ENCODE results near the gene MED29. TPM values are rescaled to one million over a fixed set of nuclear protein-coding genes. Genes with fewer than 3 reads are reported as not detected.

The MED29 gene
- total and polyA plus RNA-seq, 2 of the 13 experiments (the other 11 are each of a cell fraction or from before 2014, with no cell fraction given), result 14.0 to 19.7 TPM

- TF ChIP-seq NFE2 (CRISPR knock-in tag; IDR thresholded peaks at IDR 0.05) (no peak), IRF9 (CRISPR knock-in tag; IDR thresholded peaks at IDR 0.05; ENCODE audit: borderline replicate concordance) (peak; percentile 89), ZBTB1 (CRISPR knock-in tag; IDR thresholded peaks at IDR 0.05; ENCODE audit: borderline replicate concordance) (no peak), ZNF790 (CRISPR knock-in tag; IDR thresholded peaks at IDR 0.05; ENCODE audit: borderline replicate concordance) (0 out of 2 replicates have a peak, but pooled peaks have one; percentile 29), GTF2F1 (IDR thresholded peaks at IDR 0.05; ENCODE audit: low read length) (no peak), ZNF318 (CRISPR knock-in tag; IDR thresholded peaks at IDR 0.05) (no peak), ZNF547 (CRISPR knock-in tag; IDR thresholded peaks at IDR 0.05) (peak; percentile 95; the same call in 1 of the 2 replicates), ZNF484 (CRISPR knock-in tag; IDR thresholded peaks at IDR 0.05; ENCODE audit: borderline replicate concordance, low read depth) (no peak), GATAD2A (CRISPR knock-in tag; IDR thresholded peaks at IDR 0.05) (peak; percentile 71), ZNF160 (CRISPR knock-in tag; IDR thresholded peaks at IDR 0.05) (peak; percentile 68), TMF1 (CRISPR knock-in tag; IDR thresholded peaks at IDR 0.05; ENCODE audit: low read depth) (no peak; the same call in 1 of the 2 replicates), ZNF678 (CRISPR knock-in tag; IDR thresholded peaks at IDR 0.05) (no peak), POLR2G (IDR thresholded peaks at IDR 0.05; ENCODE audit: low read depth, low read length) (peak; percentile 94), SPEN (CRISPR knock-in tag; IDR thresholded peaks at IDR 0.05; ENCODE audit: low read depth) (peak; percentile 98), PBX3 (CRISPR knock-in tag; IDR thresholded peaks at IDR 0.05; ENCODE audit: borderline replicate concordance) (no peak), KLF12 (CRISPR knock-in tag; IDR thresholded peaks at IDR 0.05; ENCODE audit: borderline replicate concordance) (no peak), ZKSCAN8 (CRISPR knock-in tag; IDR thresholded peaks at IDR 0.05; ENCODE audit: borderline replicate concordance) (no peak; the same call in 1 of the 2 replicates), MEF2D (CRISPR knock-in tag; IDR thresholded peaks at IDR 0.05) (peak; percentile 69), ZFP36L1 (CRISPR knock-in tag; IDR thresholded peaks at IDR 0.05) (no peak; the same call in 1 of the 2 replicates), POLR2A (IDR thresholded peaks at IDR 0.05; ENCODE audit: insufficient read depth in 1 of 2, low read depth in 2 of 2, low read length in 2 of 2) (peak; percentile 77 to 92)
Measured at GRCh38 chr19:39445196-39446111, 54.3 kb downstream of the MED29 start, which contains the start of gene SUPT5H (continued).

All from HepG2 (cell line).